Tibial artery (tissue), 4 donors: Measurements from ENCODE around the gene BDH2.

ENCODE experiments used
- DNase-seq, 2 donors: peaks; one replicate each; pipeline ENCODE4 v3.0.0-alpha.2; 2019
- H3K27ac ChIP-seq, 2 donors: fragments of 200-600 bp; sonication (generic) in 1 of 2; 1 replicate in 1 of 2; 2 replicates in 1 of 2; pipeline ENCODE4 v1.5.1; 2018 to 2019; ENCODE audit warnings: mild to moderate bottlenecking in 1 of 2
- H3K27me3 ChIP-seq, 2 donors: fragments of 200-600 bp; sonication (generic) in 1 of 2; one replicate each; pipeline versions ENCODE4 v1.5.1 to v1.6.0; 2016 to 2019
- H3K36me3 ChIP-seq, 3 donors: fragments of 200-600 bp; sonication (generic) in 2 of 3; one replicate each; pipeline ENCODE4 v1.5.1; 2016 to 2019; ENCODE audit warnings: mild to moderate bottlenecking in 2 of 3
- H3K4me1 ChIP-seq, 4 donors: fragments of 200-600 bp; sonication (generic) in 2 of 4; 1 replicate in 3 of 4; 2 replicates in 1 of 4; pipeline ENCODE4 v1.5.1; 2016 to 2019
- H3K4me3 ChIP-seq, 2 donors: fragments of 200-600 bp; sonication (generic) in 1 of 2; 1 replicate in 1 of 2; 2 replicates in 1 of 2; pipeline ENCODE4 v1.5.1; 2018 to 2019; ENCODE audit warnings: mild to moderate bottlenecking in 2 of 2
- H3K9me3 ChIP-seq, 3 donors: fragments of 200-600 bp; sonication (generic) in 1 of 3; one replicate each; pipeline ENCODE4 v1.5.1; 2016 to 2019
- intact Hi-C: fragments of 100-400 bp; cut with DNase I; formaldehyde crosslinking; loops from one replicate; pipeline ENCODE4 v1.15.0; 2023; ENCODE audit warnings: low total_unique reads
- TF ChIP-seq, protein P1 (sequence below), 2 experiments: fragments of 200-600 bp in 1 of 2; fragments of 450-650 bp in 1 of 2; IDR thresholded peaks; one replicate each; pipeline ENCODE4 v1.5.1; 2017 to 2019; ENCODE audit warnings: antibody characterized with exemption in 2 of 2, mild to moderate bottlenecking in 1 of 2, moderate library complexity in 1 of 2

The BDH2 gene

DNA sequence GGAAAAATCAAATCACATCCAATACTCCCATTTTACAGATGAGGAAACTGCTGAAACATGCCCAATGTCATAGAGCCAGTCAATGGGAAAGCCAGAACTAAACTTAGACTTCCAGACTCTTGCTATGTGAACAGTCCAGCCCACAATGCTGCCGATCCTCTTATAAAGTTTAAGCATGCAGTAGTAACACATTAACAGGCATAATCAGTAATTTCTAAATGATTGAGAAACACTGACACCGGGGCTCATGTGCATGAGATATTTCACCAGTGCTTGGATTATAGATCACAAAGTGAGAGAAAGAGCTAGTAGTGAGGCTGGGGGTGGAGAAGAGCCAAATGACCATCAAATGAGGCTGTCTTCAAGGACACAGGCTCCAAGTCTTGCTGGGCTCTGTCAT, 2.5 kb downstream of the BDH2 start:
- no peaks in the 10 kb centered on the region for H3K27me3 ChIP-seq
- no peak for DNase-seq
- H3K27ac ChIP-seq: no peak overlapping the region
- TF ChIP-seq, protein P1, sequence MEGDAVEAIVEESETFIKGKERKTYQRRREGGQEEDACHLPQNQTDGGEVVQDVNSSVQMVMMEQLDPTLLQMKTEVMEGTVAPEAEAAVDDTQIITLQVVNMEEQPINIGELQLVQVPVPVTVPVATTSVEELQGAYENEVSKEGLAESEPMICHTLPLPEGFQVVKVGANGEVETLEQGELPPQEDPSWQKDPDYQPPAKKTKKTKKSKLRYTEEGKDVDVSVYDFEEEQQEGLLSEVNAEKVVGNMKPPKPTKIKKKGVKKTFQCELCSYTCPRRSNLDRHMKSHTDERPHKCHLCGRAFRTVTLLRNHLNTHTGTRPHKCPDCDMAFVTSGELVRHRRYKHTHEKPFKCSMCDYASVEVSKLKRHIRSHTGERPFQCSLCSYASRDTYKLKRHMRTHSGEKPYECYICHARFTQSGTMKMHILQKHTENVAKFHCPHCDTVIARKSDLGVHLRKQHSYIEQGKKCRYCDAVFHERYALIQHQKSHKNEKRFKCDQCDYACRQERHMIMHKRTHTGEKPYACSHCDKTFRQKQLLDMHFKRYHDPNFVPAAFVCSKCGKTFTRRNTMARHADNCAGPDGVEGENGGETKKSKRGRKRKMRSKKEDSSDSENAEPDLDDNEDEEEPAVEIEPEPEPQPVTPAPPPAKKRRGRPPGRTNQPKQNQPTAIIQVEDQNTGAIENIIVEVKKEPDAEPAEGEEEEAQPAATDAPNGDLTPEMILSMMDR (IDR thresholded peaks at IDR 0.05): no peak
- H3K9me3 ChIP-seq: no peaks in the 10 kb centered on the region
- intact Hi-C loops: no loop called here
- H3K36me3 ChIP-seq: peaks cover 3 to 11% (median 3%) of the 10 kb centered on the region in 3 donors
- H3K4me1 ChIP-seq: peaks cover 0 to 35% (median 13%) of the 10 kb centered on the region in 4 donors
- no peak overlapping the region for H3K4me3 ChIP-seq

GRCh38 chr4:103095080-103095479, 4.6 kb downstream of the BDH2 start:
- no peak for DNase-seq
- intact Hi-C loops: no loop called here
- no peak overlapping the region for H3K27ac ChIP-seq

GRCh38 chr4:103092245-103092644, 7.4 kb downstream of the BDH2 start:
- no peaks in the 10 kb centered on the region for H3K9me3 ChIP-seq
- H3K4me3 ChIP-seq: no peak overlapping the region
- H3K4me1 ChIP-seq: peaks cover 0 to 19% (median 0%) of the 10 kb centered on the region in 4 donors
- peaks cover 42 to 49% (median 48%) of the 10 kb centered on the region in 3 donors for H3K36me3 ChIP-seq
- no peaks in the 10 kb centered on the region for H3K27me3 ChIP-seq
- intact Hi-C loops: no loop called here
- no peak overlapping the region for H3K27ac ChIP-seq
- TF ChIP-seq, protein P1 (IDR thresholded peaks at IDR 0.05): no peak
- DNase-seq: no peak

More at GRCh38 chr4:103095080-103095479, 4.6 kb downstream of the BDH2 start:
- Histone ChIP-seq H3K4me1 (peaks cover 0 to 39% (median 13%) of the 10 kb centered on the region in 4 donors), H3K27me3 (no peaks in the 10 kb centered on the region), H3K4me3 (no peak overlapping the region), H3K36me3 (peaks cover 14 to 22% (median 21%) of the 10 kb centered on the region in 3 donors), H3K9me3 (no peaks in the 10 kb centered on the region)
- TF ChIP-seq, protein P1 (IDR thresholded peaks at IDR 0.05): no peak

DNA sequence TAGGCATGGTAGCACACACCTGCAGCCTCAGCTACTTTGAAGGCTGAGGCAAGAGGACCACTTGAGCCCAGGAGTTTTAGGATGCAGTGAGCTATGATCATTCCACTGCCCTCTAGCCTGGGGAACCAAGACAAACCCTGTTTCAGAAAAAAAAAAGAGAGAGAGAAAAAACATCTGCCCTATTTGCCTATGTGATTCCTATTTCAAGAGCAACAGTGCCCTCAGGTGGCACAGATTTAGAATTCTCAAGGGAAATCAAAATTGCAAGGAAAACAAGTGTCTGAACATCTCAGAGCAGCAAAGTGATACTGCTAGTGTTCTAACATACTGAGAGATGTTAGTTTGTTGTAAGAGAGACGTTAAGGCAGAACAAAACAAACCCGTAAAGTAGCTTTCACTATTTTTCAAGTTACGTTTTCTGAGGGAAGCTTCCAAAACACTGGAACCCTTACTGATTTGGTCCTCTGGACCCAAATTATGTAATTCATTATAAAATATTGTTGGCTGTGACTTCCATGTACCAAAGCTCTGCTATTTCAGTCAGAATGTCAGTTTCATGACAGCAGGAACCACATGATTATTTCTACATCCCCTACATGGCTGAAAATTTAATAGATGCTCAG, 7.9 kb downstream of the BDH2 start:
- Histone ChIP-seq H3K4me1 (peaks cover 0 to 14% (median 0%) of the 10 kb centered on the region in 4 donors), H3K4me3 (no peak overlapping the region), H3K27ac (no peak overlapping the region), H3K36me3 (peaks cover 48 to 54% (median 53%) of the 10 kb centered on the region in 3 donors), H3K9me3 (no peaks in the 10 kb centered on the region), H3K27me3 (no peaks in the 10 kb centered on the region)
- intact Hi-C loops: no loop called here
- TF ChIP-seq, protein P1 (IDR thresholded peaks at IDR 0.05): peak in 1 of 2 experiments; percentile 24
- DNase-seq: no peak

GRCh38 chr4:103089481-103089880, 10.2 kb downstream of the BDH2 start:
- no peak for DNase-seq
- intact Hi-C loops: no loop called here
- no peak overlapping the region for H3K27ac ChIP-seq
- H3K9me3 ChIP-seq: no peaks in the 10 kb centered on the region
- TF ChIP-seq, protein P1 (IDR thresholded peaks at IDR 0.05): no peak
- H3K27me3 ChIP-seq: no peaks in the 10 kb centered on the region
- peaks cover 65 to 72% (median 65%) of the 10 kb centered on the region in 3 donors for H3K36me3 ChIP-seq
- no peak overlapping the region for H3K4me3 ChIP-seq
- H3K4me1 ChIP-seq: peaks cover 0 to 4% (median 0%) of the 10 kb centered on the region in 4 donors
